Activated gamma-delta T cell treated with Interleukin-2 at 50 U/mL for 16 hours (primary cell): ENCODE measurements around the gene PIGBOS1.
"Not testable (repeated sequence)": the region's sequence is repeated elsewhere in the genome, so short reads cannot be mapped to it uniquely, and the experiment has no call there.

ENCODE experiments used
- DNase-seq: peaks from one replicate; pipeline ENCODE4 v3.0.0-alpha.2; 2020

The PIGBOS1 gene

DNA sequence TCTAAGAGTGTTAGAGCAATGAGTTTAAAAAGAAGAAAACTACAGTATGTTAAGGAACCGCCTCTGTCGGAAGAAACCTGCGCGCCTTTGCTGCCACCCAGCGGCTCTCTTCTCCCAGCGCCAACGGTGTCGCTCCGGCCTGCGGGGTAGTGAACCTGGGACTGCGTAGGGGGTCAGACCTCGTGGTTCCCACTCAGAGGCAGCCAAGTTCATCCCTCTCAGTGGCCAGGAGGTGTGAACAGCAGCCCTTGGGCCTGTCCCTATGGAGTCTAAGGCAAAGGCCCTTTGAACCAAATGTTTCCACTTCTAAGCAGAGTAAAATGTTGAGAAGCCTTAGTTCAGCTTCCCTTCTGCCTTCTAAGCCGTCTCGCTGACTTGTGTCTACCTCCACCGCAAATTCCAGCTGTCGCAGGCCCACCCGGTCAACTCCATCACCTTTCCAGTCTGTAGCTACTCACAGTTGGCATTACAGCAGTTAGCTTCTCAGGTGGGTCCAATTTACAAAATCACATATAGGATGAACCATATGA, 28.3 kb downstream of the PIGBOS1 start:
- DNase-seq: peak; percentile 83

DNA sequence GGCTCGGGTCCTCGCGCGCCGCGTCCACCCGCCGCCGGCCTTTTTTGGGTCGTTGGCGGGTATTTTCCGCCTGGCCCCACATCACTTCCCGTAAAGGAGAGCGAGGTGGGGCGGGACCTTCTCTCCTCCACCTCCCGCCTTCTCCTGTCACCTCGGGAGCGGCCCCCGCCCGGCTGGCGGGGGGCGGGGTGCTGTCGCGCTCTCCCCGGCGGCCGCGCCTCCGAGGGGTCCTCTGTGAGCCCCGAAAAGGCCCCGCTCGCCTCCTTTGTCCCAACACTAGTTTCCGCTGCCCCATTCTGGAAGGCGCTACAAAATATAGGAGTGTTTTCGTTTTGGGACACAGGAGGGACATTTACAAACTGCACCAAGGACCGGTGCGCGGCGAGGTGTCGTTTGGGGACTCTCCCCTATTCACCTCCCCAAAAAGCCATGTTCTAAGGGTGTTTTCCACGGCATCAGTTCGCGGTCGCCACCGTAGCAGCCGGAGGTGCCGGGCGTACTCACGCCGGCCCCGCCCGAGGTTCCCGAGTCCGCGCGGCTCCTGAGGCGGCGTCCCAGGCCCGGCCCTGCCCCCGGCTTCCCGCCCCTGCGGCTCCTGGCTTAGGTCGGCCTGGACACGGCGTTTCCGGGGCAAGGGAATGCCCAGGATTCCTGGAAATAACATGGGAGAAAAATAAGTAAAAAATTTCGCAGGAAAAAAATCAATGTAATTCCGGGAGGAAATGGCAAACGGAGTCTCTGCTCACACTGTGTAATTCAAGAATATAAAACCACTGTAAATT, 29.0 kb downstream of the PIGBOS1 start, which contains the start of gene RAB27A:
TSS of gene RAB27A (minus strand) at position 68 of the 782 bp plus-strand sequence. CDS start 54,879 bp downstream, outside the sequence.
- peak; percentile 64 for DNase-seq

GRCh38 chr15:55289011-55289745, 29.7 kb downstream of the PIGBOS1 start:
- peak; percentile 23 for DNase-seq

- no peak for DNase-seq
Measured at GRCh38 chr15:55288006-55288717, 30.8 kb downstream of the PIGBOS1 start.

DNA sequence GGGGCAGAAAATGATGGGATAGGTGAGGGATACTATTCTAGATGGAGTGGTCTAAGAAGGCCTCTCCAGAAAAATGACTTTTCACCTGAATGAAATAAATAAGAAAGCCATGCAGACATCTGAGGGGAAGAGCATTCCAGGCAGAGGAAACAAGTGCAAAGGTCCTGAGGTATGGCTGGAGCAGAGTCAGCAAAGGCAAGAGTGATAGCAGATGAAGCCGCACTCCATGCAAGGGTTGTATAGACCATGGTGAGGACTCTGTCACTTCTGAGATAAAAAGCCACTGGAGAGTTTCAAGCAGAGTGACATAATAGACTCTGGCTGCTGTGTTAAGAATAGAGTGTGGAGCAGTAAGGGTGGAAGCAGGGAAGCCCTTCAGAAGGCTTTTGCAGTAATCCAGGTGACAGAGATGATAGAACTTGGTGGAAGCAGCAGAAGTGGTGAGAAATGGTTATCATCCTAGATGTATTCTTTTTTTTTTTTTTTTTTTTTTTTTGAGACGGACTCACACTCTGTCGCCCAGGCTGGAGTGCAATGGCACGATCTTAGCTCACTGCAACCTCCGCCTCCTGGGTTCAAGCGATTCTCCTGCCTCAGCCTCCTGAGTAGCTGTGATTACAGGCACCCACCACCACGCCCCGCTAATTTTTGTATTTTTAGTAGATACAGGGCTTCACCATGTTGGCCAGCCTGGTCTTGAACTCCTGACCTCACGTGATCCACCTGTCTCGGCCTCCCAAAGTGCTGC, 32.3 kb downstream of the PIGBOS1 start:
- not testable (repeated sequence) for DNase-seq

DNA sequence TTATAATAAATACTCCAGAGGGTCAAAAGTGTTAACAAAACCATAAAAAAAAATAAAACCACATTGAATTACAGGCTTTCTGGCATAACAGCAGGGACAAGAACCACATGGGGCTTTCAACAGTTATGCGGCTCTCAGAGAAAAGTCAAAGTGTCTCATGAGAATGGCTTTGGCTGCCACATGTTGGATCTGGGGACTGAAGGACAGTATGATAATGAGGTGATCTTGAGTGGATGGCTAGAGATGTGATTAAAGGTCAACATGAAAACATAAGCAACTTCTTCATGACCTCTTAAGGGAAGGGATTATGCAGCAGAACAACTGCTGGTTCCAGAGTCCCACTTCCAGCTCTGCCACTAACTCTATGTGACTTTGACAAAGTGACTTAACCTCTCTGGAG, 34.5 kb downstream of the PIGBOS1 start:
- DNase-seq: no peak

- no peak for DNase-seq
Measured at GRCh38 chr15:55283379-55284147, 35.4 kb downstream of the PIGBOS1 start.

- no peak for DNase-seq
Measured at GRCh38 chr15:55282284-55282833, 36.6 kb downstream of the PIGBOS1 start.

DNA sequence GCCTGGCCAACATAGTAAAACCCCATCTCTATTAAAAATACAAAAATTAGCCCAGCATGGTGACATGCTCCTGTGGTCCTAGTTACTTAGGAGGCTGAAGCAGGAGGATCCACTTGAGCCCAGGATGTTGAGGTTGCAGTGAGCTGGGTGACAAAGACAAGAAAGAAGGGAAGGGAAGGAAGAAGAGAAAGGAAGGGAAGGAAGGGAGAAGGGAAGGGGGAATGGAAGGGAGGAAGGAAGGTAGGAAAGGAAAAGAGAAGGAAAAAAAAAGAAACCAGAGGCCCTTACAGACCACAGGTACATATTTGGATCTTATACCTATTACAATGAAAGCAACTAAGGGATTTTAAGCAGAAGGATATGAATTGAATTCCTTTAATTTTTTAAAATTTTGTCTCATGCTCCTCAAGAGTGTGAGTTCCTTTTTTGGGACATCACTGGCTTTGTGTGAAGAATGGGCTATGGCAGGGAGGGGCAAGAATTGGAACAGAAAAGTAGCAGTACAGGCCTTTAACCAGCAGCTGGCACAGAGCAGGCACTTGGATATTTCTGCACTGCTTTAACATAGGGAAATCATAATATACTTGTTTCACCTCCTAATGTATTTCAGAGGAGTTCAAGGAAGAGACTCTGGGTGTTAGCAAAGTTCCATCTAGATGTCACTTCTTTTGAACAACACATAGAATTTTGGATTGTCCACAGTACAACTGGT, 37.2 kb downstream of the PIGBOS1 start:
- DNase-seq: no peak

GRCh38 chr15:55280589-55280988, 38.3 kb downstream of the PIGBOS1 start:
- not testable (repeated sequence) for DNase-seq

GRCh38 chr15:55279746-55280351, 39.1 kb downstream of the PIGBOS1 start:
- DNase-seq: peak; percentile 57

DNA sequence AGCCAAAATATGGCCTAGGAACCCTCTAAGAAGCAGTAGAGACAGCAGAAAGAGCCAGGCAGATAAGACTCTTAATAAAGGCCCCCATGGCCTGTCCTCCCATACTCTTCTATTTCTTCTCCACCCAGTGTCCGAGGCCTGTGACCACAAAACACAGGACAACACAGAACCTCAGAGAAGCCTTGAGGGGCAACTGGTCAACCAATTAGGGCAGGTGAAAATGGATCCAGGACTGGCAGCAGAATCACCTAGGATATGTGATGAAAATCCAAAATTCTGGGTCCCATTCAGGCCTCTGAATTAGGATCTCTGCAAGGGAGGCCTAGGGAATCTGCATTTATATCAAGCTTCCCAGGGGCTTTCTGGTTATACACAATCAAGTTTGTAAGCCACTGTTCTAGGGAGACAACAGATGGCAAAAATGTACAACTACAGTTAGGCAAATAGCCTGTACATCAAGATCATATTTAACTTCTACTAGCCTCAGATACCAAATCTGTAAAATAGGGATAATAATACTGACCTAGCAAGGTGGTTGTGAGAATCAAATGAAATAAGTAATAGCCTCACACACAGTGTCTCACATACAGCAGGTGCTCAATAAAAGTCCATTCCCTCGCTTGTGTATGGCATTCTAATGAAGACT, 39.7 kb downstream of the PIGBOS1 start:
- no peak for DNase-seq

DNA sequence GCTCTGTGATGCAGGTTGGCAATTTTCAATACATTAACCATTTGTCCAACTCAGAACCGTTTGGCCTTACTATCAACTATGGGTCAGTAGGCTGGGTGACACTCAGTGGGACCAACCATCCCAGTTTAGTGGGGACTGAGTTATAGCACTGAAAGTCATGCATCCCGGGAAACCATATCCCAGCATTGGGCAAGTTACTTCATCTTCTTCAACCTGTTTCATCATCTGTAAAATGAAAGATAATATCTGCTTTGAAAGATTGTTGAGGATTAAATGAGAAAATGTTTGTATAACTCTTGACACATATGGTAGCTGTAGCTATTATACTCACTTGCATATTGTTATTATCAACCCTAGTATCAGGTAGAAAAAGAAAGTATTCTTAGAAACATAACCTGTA, 41.2 kb downstream of the PIGBOS1 start:
- no peak for DNase-seq

DNA sequence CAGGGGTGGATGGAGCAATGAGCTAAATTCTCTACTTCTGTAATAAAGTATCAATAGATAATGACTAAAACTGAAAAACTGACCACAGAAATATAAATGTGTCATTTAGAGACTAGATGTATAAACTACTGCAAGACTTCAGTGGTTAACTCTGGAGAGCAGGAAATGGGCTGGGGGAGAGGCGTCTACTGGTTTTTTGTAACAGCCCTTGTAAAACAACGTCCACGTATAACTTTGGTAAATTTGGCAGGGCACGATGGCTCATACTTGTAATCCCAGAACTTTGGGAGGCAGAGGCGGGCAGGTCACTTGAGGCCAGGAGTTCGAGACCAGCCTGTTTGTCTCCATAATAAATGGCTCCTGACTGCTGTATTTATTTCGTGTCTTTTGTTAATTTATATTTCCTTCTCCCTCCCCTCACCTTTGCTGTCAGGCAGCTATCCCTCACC, 41.8 kb downstream of the PIGBOS1 start:
- peak; percentile 54 for DNase-seq

DNA sequence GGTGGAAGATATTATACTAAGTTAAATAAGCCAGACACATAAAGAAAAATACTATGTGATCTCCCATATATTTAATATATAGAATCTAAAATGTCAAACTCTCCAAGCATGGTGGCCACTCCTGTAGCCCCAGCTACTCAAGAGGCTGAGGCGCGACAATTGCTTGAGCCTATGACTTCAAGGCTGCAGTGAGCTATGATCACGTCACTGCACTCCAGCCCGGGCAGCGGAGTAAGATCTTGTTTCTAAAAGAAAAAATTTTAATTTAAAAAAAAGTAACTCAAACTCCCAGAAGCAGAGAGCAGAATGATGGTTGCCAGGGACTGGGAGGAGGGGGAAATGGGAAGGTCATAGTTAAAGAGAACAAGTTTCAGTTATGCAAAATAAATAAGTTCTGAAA, 42.6 kb downstream of the PIGBOS1 start:
- no peak for DNase-seq

DNA sequence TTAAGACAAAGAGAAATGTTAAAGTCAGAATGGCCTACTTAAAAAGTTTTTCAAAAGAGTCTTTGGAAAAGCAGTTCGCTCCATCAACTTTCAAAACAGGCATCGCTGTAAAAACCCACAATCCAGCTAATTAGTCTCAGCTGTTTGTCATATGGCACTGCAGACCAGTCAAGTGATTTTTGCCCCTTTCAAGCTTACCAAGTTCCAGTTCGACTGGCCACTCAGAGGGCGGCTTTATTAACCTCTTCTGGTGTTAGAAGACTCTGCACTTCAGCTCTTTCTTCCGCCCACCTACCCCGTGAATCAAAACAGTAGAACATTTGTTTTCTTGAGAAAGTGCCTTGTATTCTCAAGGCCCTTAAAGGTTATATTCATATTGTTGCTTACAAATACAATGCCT, 48.6 kb downstream of the PIGBOS1 start:
- no peak for DNase-seq

- DNase-seq: no peak
Measured at GRCh38 chr15:55268176-55268695, 50.7 kb downstream of the PIGBOS1 start.

DNA sequence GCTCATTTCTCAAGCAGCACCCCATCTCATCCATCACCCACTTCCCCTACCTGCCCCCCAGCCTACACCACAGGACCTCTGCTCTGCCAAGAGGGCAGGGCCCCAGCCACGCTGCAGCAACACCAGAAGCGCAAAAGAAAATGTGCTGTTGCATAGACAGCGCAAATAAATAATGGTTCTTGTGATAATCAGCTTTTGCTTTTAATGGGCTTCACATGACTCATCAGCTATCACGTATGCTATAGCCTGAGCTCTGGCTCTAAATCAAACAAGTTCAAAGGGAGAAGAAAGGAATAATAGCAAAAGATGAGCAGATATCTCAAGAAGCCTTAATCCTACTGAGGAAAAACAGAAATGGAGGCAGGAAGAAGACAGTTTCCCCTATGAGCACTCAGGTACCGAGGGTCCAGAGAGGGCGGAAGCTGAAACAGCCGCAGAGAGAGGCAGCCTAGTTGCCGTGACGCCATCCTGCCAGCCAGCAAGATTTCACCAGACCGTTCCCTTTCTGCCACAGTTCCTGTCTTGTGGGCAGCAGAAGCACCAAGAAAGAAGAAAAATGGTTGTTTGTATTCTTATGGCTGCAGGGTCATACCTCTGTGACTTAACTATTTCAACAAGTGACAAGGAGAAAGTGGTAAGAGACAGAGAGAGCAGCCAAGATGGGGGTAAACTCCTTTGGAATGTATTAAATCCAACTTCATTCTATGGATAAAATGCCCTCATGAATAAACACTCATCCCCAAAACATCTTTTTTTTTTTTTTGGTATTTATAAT, 51.3 kb downstream of the PIGBOS1 start:
- peak; percentile 75 for DNase-seq
